Lower lobe of right lung (tissue), 2 donors: ENCODE data around the gene RCOR1. TPM values are rescaled to one million over a fixed set of nuclear protein-coding genes. Genes with fewer than 3 reads are reported as not detected.

Experiments used
- ATAC-seq, 2 donors: fragments of 200-7000 bp; cut with Tn5 transposase; one replicate each; pipeline ENCODE4 v1.9.1; 2020 to 2022; ENCODE audit warnings: mild to moderate bottlenecking in 2 of 2, moderate library complexity in 2 of 2
- DNase-seq: peaks from one replicate; pipeline ENCODE4 v3.0.0-alpha.2; 2020
- H3K27ac ChIP-seq: fragments of 200-600 bp; one replicate; pipeline ENCODE4 v1.8.0; 2022
- H3K27me3 ChIP-seq: fragments of 200-600 bp; one replicate; pipeline ENCODE4 v1.8.0; 2022; ENCODE audit warnings: low read depth
- H3K36me3 ChIP-seq: fragments of 200-600 bp; one replicate; pipeline ENCODE4 v1.8.0; 2022; ENCODE audit warnings: mild to moderate bottlenecking
- H3K4me1 ChIP-seq: fragments of 200-600 bp; one replicate; pipeline ENCODE4 v1.8.0; 2022
- H3K4me3 ChIP-seq: fragments of 200-600 bp; one replicate; pipeline ENCODE4 v1.8.0; 2022; ENCODE audit warnings: mild to moderate bottlenecking
- H3K9me3 ChIP-seq: fragments of 200-600 bp; one replicate; pipeline ENCODE4 v1.8.0; 2022
- CTCF ChIP-seq: fragments of 200-600 bp; IDR thresholded peaks from one replicate; pipeline ENCODE4 v1.8.0; 2022; ENCODE audit warnings: antibody characterized with exemption, mild to moderate bottlenecking
- intact Hi-C: fragments of 100-400 bp; cut with DNase I; formaldehyde crosslinking; loops from one replicate; pipeline ENCODE4 v1.11.0; 2022
- total RNA-seq: library from RNA; stranded (reverse); fragmentation: NEBNext Ultra II Directional; extraction: Animal tissue kit (Norgen Biotek cat#: 25700); gene quantifications from one replicate; pipeline ENCODE4 v1.2.1, GENCODE V29; 2021
- donor health status: DM: no; HTN: yes; CAD: no; lungs with severe emphysema.

The RCOR1 gene
- total RNA-seq, 1 donor from 2014 or later: 53.6 TPM

GRCh38 chr14:102593061-102593824 is 794 bp downstream of the RCOR1 start:
- Histone ChIP-seq H3K27me3 (no peaks in the 10 kb centered on the region), H3K4me3 (peak overlapping the region; percentile 96), H3K27ac (peak overlapping the region; percentile 94), H3K4me1 (peaks cover 29% of the 10 kb centered on the region), H3K9me3 (no peaks in the 10 kb centered on the region), H3K36me3 (peaks cover 5% of the 10 kb centered on the region)
- TF ChIP-seq CTCF: peak; percentile 55
- DNase-seq: peak; percentile 72
- ATAC-seq: peak; percentile 2 to 4
- intact Hi-C loops: no loop called here

- Histone ChIP-seq H3K4me1 (peaks cover 29% of the 10 kb centered on the region), H3K4me3 (peak overlapping the region; percentile 96), H3K9me3 (no peaks in the 10 kb centered on the region), H3K27ac (peak overlapping the region; percentile 94), H3K27me3 (no peaks in the 10 kb centered on the region), H3K36me3 (peaks cover 5% of the 10 kb centered on the region)
- intact Hi-C loops: no loop called here
- ATAC-seq: no peak
- no peak for DNase-seq
- TF ChIP-seq CTCF: no peak
Measured at GRCh38 chr14:102593825-102594137, 1.3 kb downstream of the RCOR1 start.

GRCh38 chr14:102594514-102595175 is 2.2 kb downstream of the RCOR1 start:
- Histone ChIP-seq H3K4me3 (peak overlapping the region; percentile 96), H3K27me3 (no peaks in the 10 kb centered on the region), H3K9me3 (no peaks in the 10 kb centered on the region), H3K4me1 (peaks cover 30% of the 10 kb centered on the region), H3K36me3 (peaks cover 5% of the 10 kb centered on the region), H3K27ac (peak overlapping the region; percentile 94)
- ATAC-seq (peak in 1 of 2 donors; percentile 31), DNase-seq (peak; percentile 77)
- peak; percentile 80 for TF ChIP-seq CTCF
- intact Hi-C loops: no loop called here

- Histone ChIP-seq H3K27me3 (no peaks in the 10 kb centered on the region), H3K27ac (peak overlapping the region; percentile 54), H3K36me3 (peaks cover 5% of the 10 kb centered on the region), H3K9me3 (no peaks in the 10 kb centered on the region), H3K4me1 (peaks cover 46% of the 10 kb centered on the region), H3K4me3 (no peak overlapping the region)
- no peak for DNase-seq
- TF ChIP-seq CTCF: no peak
- ATAC-seq: no peak
- intact Hi-C loops: no loop called here
Measured at GRCh38 chr14:102601378-102601925, 9.0 kb downstream of the RCOR1 start.

GRCh38 chr14:102602421-102603292 is 10.2 kb downstream of the RCOR1 start:
- intact Hi-C loops: no loop called here
- no peak overlapping the region for H3K4me3 ChIP-seq
- H3K27me3 ChIP-seq: no peaks in the 10 kb centered on the region
- no peak for TF ChIP-seq CTCF
- H3K36me3 ChIP-seq: no peaks in the 10 kb centered on the region
- no peaks in the 10 kb centered on the region for H3K9me3 ChIP-seq
- peaks cover 46% of the 10 kb centered on the region for H3K4me1 ChIP-seq
- DNase-seq (no peak), ATAC-seq (peak; percentile 90 to 92)
- H3K27ac ChIP-seq: peak overlapping the region; percentile 54
